ENCODE results near the gene MTHFSD.

DNA sequence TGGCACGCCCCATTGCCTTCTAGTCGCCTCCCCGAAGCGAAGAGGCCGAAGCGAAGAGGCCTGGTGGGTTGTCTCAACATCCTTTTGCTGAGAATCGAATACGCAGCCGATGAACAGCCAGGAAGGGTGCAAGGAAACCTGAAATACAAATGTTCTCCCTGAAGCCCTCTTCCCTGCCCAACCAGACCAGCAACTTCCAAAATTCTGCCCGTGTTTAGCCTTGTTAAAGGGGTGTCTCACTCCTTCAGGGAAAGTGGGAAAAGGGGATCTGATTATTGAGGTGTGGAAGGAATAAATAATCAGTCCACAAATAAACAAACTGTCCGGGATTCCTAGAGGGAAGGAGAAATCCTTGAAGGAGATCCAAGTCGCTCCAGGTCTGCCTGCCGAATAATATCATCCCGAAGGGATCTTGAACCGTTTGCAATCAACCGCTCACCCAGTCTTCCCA lies 10.2 kb upstream of the MTHFSD start:
- no peak for TF ChIP-seq POLR2AphosphoS5 (IDR thresholded peaks at IDR 0.05)
- TF ChIP-seq, protein P1, sequence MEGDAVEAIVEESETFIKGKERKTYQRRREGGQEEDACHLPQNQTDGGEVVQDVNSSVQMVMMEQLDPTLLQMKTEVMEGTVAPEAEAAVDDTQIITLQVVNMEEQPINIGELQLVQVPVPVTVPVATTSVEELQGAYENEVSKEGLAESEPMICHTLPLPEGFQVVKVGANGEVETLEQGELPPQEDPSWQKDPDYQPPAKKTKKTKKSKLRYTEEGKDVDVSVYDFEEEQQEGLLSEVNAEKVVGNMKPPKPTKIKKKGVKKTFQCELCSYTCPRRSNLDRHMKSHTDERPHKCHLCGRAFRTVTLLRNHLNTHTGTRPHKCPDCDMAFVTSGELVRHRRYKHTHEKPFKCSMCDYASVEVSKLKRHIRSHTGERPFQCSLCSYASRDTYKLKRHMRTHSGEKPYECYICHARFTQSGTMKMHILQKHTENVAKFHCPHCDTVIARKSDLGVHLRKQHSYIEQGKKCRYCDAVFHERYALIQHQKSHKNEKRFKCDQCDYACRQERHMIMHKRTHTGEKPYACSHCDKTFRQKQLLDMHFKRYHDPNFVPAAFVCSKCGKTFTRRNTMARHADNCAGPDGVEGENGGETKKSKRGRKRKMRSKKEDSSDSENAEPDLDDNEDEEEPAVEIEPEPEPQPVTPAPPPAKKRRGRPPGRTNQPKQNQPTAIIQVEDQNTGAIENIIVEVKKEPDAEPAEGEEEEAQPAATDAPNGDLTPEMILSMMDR (IDR thresholded peaks at IDR 0.05), result no peak
